ENCODE measurements around the gene RICTOR. TPM values are rescaled to one million over a fixed set of nuclear protein-coding genes. Genes with fewer than 3 reads are reported as not detected.

Gene RICTOR
- total and polyA plus RNA-seq, 2 of the 4 experiments (the other 2 are of a cell fraction) = 4.1 to 35.7 TPM

DNA sequence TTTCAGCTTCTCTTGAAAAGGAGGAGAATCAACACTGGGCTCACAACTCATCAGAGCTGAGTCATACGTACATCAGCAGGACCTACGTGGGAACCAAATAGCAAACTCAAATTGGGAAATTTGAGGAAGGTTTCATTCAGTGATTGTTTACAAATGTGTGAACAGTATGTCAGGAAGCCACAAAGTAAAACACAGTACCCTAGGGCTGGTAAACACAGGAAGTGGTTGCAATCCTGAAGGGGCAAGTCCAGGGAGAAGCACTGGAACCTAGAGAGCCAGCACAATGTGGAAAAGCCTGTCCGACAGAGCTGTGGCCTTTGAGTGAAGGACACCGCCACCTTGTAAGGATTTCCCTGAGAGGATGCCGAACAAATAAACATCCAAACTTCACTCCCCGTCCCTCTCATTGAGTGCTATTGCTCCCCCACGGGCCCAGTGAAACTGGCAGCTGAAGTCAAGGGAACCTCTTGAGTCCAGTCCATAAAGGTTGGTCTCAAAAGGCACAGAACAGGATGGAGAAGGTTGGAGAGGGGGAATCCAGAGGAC, 26.7 kb upstream of the RICTOR start (continued):
- TF ChIP-seq RAD21 (IDR thresholded peaks at IDR 0.05; ENCODE audit: low read length) = peak; percentile 6; the same call in 1 of the 2 replicates

DNA sequence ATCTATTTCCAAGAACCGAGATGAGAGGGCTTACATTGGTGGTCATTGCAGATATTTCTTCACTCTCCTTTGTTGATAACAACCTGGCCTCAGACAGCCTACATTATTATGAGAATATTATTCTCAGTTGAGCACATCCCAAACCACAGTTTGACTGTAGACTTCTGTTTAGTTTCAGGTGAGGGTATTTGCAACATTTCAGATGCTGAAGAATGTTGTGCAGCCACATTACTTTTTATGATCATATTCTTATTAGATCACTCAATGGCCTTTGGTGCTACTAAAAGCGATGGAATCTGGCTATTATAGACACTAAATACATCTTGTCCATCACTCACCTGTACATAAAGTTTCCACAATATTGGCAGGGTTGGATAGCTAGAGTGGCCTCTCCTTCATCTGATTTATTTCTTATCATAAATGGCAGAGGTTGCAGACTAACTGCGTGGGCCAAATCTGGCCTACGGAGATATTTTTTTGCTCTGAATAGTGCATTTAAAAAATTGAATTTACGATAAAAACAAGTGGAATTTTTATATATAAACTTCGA, 26.2 kb upstream of the RICTOR start:
- no peak overlapping the region for H3K9ac ChIP-seq (ENCODE audit: low read depth, low read length)

More for the DNA sequence above, 26.2 kb upstream of the RICTOR start:
- Histone ChIP-seq H3K4me3 (ENCODE audit: insufficient read depth, low read depth, low read length) (no peak overlapping the region), H2BK20ac (ENCODE audit: low read depth, low read length) (peak overlapping the region; percentile 94; the same call in 1 of the 2 replicates), H4K5ac (ENCODE audit: low read depth, low read length) (peak overlapping the region; percentile 32; the same call in 1 of the 2 replicates), H3K36me3 (ENCODE audit: control insufficient read depth, insufficient read depth, low read length) (no peaks in the 10 kb centered on the region), H2BK5ac (ENCODE audit: low read depth, low read length, poor library complexity, severe bottlenecking) (peak overlapping the region; percentile 97), H3K79me1 (ENCODE audit: low read depth in 1 of 2, low read length in 2 of 2) (peaks cover 0 to 3% of the 10 kb centered on the region in 2 experiments; a peak in 1 of 4 replicates), H3K4me1 (ENCODE audit: control insufficient read depth, insufficient read depth, low read length) (peaks cover 16% of the 10 kb centered on the region), H3K23ac (ENCODE audit: low read depth, low read length) (peak overlapping the region; percentile 54; the same call in 1 of the 2 replicates), H2AFZ (replicated peaks; ENCODE audit: low read length, poor library complexity) (no peak overlapping the region), H3K56ac (ENCODE audit: extremely low read depth, insufficient read depth, low read length) (0 out of 2 replicates have a peak overlapping the region, but pooled peaks have one; percentile 21), H2BK120ac (ENCODE audit: low read depth, low read length) (peak overlapping the region; percentile 82), H3K9me1 (ENCODE audit: insufficient read depth, low read length) (peaks cover 13% of the 10 kb centered on the region), H4K20me1 (ENCODE audit: insufficient read depth, low read length) (no peaks in the 10 kb centered on the region), H2AK5ac (ENCODE audit: low read depth, low read length) (peak overlapping the region; percentile 65), H4K8ac (ENCODE audit: low read depth in 2 of 2, low read length in 2 of 2) (peak overlapping the region; percentile 54 to 55), H3K18ac (ENCODE audit: low read depth, low read length) (peak overlapping the region; percentile 87; the same call in 1 of the 2 replicates), H2BK15ac (ENCODE audit: low read depth, low read length) (peak overlapping the region; percentile 95; the same call in 2 of the 3 replicates), H3K9me3 (ENCODE audit: control insufficient read depth, insufficient read depth, low read length) (no peaks in the 10 kb centered on the region), H2AK9ac (replicated peaks; ENCODE audit: low read depth, low read length, poor library complexity) (no peak overlapping the region), H3K4me2 (ENCODE audit: low read depth, low read length) (peak overlapping the region; percentile 64; the same call in 1 of the 2 replicates), H3K14ac (replicated peaks; ENCODE audit: low read depth, low read length) (peak overlapping the region; percentile 41; the same call in 1 of the 2 replicates), H4K91ac (ENCODE audit: insufficient read depth, low read depth, low read length) (peak overlapping the region; percentile 10), H3K27ac (ENCODE audit: insufficient read depth, low read length) (peak overlapping the region; percentile 37), H3K4ac (ENCODE audit: low read depth, low read length) (peak overlapping the region; percentile 82; the same call in 1 of the 2 replicates), H3K27me3 (ENCODE audit: control insufficient read depth, insufficient read depth, low read length) (no peaks in the 10 kb centered on the region)
- ChIA-PET CTCF (interaction anchor here (1.2 to 1.6 kb wide), 2 partner anchors 19 to 28 kb away, joined by 3 to 7 read pairs; no protein-coding TSS in a partner anchor), POLR2A (ENCODE audit: unreplicated experiment) (interaction anchor here (1.0 kb wide), 1 partner anchor 325 kb away, joined by 3 read pairs; the partner anchor contains the start of gene DAB2)
- ATAC-seq (ENCODE audit: low read depth) (no peak), DNase-seq (no peak)
- dilution Hi-C loops (cut with HindIII; ENCODE audit: low sequenced_read_pairs, unreplicated experiment) (no loop called here), in situ Hi-C loops (cut with MboI; ENCODE audit: low sequenced_read_pairs) (no loop called here), intact Hi-C loops (cut with micrococcal nuclease) (loop anchor here (1.0 kb wide), 1 partner anchor 26 kb away; the partner anchor contains the start of gene RICTOR)
- TF ChIP-seq, protein P1, sequence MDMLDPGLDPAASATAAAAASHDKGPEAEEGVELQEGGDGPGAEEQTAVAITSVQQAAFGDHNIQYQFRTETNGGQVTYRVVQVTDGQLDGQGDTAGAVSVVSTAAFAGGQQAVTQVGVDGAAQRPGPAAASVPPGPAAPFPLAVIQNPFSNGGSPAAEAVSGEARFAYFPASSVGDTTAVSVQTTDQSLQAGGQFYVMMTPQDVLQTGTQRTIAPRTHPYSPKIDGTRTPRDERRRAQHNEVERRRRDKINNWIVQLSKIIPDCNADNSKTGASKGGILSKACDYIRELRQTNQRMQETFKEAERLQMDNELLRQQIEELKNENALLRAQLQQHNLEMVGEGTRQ (IDR thresholded peaks at IDR 0.05; ENCODE audit: low read depth, low read length) = no peak
- no peak for TF ChIP-seq NFE2L2 (IDR thresholded peaks at IDR 0.05; ENCODE audit: low read depth, low read length)
- TF ChIP-seq POLR2A (IDR thresholded peaks at IDR 0.05; ENCODE audit: low read depth, low read length) = no peak
- TF ChIP-seq MXI1 (IDR thresholded peaks at IDR 0.05; ENCODE audit: borderline replicate concordance, low read depth, low read length) = no peak
- TF ChIP-seq RCOR1 (IDR thresholded peaks at IDR 0.05; ENCODE audit: insufficient replicate concordance, low read length) = no peak
- no peak for TF ChIP-seq CEBPB (IDR thresholded peaks at IDR 0.05; ENCODE audit: low read depth, low read length)
- TF ChIP-seq SMC3 (IDR thresholded peaks at IDR 0.05; ENCODE audit: low read depth, low read length) = no peak
- TF ChIP-seq MAFK (IDR thresholded peaks at IDR 0.05; ENCODE audit: low read depth, low read length) = no peak
- no peak for TF ChIP-seq BHLHE40 (IDR thresholded peaks at IDR 0.05; ENCODE audit: low read depth, low read length)
- no peak for TF ChIP-seq RAD21 (IDR thresholded peaks at IDR 0.05; ENCODE audit: low read length)
- no peak for TF ChIP-seq MAZ (IDR thresholded peaks at IDR 0.05; ENCODE audit: borderline replicate concordance, low read depth, low read length)
- no CpG with 5 or more reads among the region's 6 CpGs for WGBS, 2 experiments (ENCODE audit: extremely low coverage in 2 of 2, insufficient read length in 1 of 2)
- BruUV-seq (replicated peaks) = no TSS peak
